SKM-1 (cell line): ENCODE measurements around the gene GTPBP4.

Source experiments
- DNase-seq: peaks from one replicate; lab custom pipeline; 2025; ENCODE audit not compliant: unreplicated experiment; lab: John Stamatoyannopoulos, UW

The GTPBP4 gene

DNA sequence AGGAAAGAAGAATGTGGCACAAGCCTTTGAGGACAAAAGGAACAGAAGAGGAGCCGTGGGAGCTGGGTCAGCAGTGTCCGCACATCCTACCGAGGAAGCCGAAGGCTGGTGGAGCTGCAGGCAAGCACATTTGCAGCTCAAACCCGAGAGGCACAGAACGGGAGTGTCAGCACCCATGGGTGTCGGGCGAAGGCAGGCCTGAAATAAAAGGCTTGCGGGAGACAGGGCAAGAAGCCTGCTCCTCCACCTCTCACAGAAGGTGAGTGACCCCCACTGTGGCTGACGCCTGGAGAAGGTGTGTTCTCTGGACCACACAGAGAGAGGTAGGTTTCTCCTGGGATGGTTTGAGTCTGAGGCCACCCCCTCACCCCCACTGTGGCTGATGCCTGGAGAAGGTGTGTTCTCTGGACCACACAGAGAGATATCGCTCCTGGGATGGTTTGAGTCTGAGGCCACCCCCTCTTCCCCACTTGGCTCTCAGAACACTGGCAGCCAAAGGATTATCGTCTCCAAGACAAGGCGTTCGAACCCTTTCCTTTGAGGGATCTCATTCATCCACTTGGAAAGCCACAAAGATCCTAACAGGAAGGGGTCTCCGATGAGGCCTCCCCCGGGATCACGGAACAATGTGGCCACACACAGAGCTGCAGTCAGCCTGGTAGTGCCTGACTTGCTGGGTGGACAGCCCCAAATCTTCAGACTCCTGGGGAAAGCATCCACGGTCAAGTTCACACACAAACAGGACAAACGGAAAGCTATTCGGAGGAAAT, 21.6 kb upstream of the GTPBP4 start:
- DNase-seq: no peak

DNA sequence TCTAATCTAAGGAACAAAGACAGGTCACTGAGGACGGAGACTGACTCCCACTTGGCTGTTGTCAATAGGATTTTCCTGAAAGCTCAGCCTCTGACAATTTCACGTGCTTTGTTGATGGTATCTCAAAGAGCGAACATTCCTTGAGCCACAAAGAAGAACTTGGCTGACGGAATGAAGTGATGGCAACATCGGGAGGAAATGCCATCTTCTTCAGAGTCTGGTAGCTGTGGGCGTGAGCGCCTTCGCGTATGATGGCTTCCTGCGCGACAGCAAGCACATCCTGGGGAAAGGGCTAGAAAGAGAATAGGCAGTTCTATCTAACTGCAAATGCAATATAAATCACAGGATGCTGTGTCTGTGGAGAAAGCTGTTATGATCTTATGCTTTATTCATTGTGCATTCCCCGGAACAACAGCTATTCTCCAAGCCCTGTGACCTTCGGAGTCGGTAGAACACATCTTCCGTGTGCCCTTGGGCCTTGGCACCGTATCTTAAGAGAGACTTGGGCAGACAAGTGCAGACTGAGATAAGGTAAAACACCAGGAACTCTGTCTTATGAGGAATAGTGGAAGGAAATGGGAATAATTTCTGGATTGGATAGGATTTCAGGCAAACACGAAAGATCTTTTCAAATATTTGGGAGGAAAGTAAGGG, 19.6 kb upstream of the GTPBP4 start:
- DNase-seq: no peak

DNA sequence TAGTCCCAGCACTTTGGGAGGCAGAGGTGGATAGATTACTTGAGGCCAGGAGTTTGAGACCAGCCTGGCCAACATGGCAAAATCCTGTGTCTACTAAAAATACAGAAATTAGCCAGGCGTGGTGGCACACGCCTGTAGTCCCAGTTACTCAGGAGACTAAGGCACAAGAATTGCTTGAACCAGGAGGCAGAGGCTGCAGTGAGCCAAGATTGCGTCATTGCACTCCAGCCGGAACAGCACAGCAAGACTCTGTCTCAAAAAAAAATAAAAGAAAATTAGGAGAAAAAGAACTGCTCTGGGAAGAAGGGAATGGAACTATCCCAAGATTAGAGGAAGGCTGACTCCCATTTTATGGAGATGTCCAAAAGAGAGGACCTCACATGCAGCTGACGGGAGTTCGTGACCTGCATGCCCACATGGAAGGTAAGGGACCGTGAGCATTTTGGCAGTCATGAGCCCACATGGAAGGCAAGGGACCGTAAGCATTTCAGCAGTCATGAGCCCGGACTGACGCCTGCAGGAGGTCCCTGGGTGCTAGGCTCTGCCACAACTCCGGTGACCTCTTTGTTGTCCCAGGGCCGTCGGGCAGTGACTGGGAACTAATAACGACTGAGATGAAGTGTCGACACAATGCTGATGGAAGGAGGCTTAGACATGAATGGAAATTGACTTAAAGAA, 18.6 kb upstream of the GTPBP4 start:
- no peak for DNase-seq

DNA sequence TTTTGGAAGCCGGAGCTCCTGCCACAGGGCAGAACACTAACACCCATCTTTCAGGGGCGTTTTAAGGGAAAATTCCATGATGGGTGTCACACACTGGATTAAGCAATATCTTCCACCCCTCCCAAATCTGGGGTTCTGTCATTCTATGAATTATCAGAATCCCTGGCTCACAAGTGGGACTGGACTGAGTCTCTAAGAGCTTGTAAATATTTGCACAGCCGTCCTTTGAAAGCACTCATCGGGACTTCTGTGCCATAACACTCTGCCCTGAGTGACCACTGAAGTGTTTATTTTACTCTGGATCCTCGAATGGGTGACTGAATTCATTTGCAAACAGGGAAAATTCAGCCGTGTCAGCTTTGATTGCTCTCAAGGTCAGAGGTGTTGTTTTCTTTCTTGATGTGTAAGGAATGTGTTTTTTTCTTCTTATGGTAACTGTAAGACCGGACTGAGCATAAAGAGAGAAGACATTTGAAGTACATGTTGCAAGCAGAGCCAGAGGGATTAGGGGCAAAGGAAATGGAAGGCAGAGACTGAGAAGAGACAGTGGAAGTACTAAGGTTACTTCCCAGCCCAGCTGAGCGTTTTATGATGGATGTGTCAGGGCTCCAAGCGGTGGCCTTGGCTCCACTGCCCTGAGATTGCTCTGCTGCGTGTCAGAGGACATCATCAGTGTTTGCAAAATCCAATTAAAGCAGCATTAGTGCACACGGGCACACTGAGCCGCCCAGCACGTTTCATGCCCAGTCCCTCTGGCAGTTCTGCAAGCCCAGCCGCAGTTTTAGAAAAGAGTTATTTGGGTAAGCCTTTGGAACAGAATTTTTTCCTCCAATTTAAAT, 17.7 kb upstream of the GTPBP4 start:
- no peak for DNase-seq

DNA sequence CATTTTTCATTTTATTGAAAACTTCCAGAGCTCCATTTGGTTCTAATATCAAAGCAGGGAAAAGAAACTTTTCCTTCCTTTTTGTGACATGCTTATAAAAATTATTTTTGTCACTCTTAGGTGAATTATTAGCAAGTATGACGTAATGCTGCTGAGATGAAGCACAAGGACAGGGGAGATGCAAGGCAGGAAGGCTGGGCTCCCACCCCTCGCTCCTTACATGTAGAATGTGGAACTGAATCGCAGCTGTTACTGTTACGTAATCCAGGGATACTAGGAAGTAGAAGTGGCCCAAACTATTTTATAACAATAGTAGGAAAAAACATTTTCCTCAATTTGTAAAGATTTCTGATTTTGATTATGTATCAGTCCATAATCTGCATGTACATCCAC, 17.1 kb upstream of the GTPBP4 start:
- no peak for DNase-seq

DNA sequence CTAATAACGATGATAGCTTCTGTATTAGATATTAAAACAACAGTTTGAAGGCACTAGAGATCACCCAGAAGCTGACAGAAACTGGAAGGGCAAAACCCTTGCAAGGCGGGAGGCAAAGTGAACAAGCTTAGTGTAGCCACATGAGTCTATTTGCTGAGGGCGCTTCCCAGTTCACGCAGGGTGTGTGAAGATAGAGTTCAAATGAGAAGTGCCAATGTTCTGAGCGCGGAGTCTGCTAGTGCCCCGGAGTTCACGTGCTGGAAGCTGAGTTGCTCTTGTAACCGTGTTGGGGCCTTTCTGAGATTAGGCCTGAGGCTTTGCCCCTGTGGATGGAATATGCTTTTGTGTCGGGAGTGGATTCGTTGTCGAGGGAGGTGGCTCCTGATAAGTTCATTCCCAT, 16.6 kb upstream of the GTPBP4 start:
- no peak for DNase-seq

DNA sequence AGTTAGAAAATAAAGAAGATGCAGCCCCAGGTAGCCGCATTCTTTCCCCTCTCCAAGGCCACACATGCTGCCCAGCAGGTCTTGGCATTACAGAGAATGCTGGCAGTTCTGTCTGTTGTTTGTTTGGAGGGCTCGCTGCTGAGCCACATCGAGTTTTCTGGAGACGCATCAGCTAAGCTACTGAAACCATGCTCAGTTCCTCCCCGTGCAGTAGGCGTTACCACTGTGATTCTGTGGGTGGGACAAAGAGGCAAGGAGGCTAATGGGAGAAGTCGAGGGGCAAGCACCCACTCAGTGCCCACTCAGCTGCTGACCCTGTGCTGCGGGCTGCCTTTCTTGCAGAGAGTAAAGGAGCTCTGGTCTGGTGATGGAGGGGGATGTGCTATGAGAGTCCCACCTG, 15.5 kb upstream of the GTPBP4 start:
- no peak for DNase-seq

DNA sequence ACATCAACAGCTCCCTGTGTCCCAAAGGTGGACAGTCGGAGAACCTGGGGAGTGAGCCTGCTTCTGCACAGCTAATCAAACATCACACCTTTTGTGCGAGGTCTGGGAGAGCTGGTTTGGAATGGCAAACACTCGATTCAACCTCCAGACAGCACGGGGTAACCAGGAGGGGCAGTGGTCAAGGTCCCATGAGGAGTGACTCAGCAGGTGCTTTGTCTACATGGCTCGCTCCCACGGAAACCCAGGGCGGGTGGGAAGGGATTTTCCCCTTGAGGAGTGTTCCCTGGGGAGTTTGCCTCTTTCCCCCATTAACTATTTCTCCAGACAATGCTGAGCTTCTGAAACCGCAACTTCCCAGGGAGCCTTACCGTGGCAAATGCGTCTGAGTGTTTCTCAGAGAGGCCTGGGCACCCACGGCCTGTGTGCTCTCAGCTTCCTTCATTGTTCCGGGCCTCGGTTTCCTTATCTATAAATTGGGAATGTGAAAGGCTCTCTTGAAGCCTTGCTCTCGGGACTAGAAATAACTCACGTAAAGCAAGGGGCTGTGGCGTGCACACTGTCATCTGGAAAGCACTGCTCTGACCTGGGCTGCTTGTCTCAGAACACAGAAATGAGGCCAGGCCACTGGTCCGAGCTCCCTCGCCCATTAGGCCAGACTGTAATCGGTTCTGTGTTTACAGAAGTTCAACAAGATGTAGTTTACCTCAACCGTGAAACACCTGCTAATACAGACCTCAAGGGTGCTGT, 14.0 kb upstream of the GTPBP4 start:
- DNase-seq: no peak

DNA sequence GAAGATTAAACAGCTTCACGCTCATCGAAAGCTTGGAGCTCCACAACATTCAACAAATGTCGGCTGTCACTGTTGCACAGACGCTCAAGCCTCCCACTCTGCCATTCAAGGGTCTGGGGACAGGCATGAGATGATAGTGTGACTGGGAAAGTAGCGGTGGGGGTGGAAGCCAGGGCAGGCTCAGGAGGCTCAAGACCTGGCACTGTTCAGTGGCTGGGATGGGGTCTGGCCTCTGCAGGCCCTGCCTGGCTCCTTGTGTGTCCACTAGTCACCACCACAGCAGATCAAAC, 13.5 kb upstream of the GTPBP4 start:
- DNase-seq: no peak

DNA sequence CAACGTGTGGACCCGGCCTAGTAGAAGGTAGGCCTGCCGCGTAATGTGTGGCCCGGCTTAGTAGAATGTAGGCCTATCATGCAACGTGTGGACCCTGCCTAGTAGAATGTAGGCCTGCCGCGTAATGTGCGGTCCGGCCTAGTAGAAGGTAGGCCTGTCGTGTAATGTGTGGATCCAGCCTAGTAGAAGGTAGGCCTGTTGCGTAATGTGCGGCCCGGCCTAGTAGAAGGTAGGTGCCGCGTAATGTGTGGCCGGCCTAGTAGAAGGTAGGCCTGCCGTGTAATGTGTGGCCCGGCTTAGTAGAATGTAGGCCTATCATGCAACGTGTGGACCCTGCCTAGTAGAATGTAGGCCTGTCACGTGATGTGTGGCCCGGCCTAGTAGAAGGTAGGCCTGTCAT, 11.9 kb upstream of the GTPBP4 start:
- no peak for DNase-seq

DNA sequence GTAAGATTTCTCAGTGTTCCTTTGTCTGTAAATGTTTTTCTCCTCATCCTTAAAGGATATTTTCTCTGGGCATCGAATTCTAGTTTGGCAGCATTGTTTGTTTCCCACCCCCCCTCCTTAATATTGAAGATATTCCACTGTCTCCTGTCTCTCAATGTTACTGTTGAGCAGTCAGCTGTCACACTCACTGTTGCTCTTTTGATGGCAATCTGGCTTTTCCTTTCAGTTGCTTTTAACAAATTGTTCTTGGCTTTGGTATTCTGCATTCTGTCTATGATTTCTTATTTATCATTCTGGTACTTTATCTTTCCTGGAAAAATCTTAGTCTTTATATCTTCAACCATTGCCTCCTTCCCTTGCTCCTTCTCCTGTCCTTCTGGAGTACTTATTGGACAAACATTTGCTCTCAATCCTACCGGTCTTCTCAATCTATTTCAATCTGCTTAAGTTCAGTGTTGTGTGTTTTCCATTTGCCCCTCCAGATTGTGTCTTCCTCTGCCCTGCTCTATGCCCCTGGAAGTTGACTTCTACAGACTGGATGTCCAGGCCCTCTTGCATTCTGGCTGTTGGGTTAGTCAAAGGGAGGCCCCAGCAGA, 9.3 kb upstream of the GTPBP4 start:
- DNase-seq: no peak

DNA sequence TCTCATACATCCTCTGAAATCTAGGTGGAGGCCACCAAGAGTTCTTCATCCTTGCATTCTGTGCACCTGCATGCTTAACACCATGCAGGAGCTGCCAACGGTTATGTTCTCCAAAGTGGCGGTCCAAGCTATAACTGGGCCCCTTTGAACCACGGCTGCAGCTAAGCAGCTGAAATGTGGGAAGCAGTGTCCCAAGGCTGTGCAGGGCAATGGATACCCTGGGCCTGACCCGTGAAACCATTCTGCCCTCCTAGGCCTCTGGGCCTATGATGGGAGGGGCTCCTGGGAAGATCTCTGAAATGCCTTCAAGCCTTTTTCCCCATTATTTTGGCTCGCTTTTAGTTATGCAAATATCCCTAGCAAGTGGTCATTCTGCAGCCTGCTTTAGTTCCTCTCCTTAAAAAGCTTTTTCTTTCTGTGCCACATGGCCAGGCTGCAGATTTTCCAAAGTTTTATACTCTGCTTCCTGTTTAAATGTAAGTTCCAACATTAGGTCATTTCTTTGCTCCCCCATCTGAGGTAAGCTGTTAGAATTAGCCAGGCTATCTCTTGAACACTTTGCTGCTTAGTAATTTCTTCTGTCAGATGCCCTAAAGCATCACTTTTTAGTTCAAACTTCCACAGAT, 7.7 kb upstream of the GTPBP4 start:
- no peak for DNase-seq

DNA sequence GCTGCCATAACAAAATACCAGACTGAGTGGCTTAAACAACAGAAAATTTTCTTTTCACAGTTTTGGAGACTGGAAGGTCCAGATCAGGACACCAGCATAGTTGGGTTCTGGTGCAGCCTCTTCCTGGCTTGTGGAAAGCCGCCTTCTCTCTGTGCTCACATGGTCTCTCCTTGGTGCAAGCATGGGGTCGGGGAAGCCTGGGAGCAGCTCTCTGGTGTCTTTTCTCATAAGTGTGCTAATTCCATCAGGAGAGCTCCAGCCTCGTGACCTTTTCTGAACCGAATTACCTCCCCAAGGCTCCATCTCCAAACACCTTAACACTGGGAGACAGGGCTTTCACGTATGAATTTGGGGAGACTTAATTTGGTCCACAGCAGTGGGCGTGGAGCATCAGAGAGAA, 4.8 kb upstream of the GTPBP4 start:
- DNase-seq: no peak

DNA sequence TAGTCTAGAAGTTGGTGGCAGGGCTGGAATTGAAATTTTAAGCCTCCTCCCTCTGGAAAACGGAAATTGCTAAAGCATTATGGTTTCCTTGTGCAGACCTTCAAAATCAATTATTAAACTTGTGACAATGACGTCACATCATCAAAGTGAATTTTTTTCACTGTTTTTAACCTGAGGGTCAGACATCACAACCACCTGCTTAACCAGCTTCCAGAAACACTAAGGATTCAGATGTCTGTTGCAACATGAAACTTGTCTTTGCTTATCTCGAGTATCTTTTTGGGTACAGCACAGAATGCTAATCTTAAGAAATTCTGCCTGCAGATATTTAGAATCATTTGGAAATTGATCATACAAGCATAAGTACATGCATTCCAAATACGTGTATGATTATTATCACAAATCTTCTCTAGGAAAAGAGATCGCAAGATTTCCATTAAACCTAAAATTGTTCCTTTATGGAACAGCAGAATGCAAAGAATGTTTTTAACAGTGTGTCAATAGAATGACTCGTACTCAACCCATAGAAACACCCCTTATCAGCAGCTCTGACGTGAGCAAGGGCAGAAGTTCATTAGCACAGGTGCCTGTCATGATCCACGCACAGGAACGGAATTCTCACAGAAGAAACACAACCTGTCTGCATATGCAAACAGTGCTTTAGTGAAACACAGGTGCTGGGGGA, 4.1 kb upstream of the GTPBP4 start:
- no peak for DNase-seq

DNA sequence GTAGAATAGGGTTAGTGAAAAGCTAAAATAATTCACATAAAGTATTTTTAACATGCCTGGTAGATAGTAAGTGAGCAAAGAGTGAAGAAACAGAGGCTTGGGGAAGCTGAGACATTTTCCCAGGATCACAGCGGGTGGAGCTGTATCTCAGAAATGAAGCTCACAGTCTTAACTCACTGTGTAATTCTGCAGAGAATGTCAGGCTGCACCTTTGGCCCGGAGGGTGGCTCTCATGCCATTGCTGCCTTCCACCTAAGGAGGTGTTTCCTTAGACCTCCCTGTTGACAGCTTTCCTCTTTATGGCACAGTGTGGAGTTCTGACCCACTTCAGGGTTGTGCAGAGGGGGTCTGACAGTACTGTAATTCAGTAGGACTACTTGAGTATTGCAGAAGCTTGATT, 2.9 kb upstream of the GTPBP4 start:
- no peak for DNase-seq

DNA sequence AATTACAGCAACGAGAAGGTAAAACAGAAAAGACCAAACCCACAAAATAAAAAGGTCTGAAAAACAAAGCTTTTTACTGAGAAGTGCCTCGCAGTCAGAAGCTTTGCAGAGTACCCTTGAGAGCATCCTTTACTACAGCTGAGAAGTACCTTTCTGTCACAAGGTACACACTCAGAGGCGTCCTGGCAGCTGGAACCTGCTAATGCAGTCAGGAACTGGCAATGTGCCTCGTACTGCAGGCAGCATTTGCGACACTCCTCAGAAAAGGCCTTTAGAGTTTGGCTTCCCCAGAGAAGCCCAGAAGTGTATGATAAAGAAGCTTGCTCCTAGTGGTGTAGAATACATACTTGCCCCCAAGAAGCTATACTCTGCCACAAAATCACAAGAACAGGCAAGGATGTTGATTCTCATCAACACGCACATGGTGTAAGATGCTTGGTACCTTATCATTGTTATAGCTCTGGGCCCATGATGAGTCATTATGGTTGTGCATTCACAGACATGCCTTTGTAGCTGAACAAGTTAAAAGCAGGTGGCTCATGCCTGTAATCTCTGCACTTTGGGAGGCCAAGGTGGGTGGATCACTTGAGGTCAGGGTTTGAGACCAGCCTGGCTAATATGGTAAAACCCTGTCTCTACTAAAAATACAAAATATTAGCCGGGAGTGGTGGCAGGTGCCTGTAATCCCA, 2.0 kb upstream of the GTPBP4 start:
- no peak for DNase-seq

DNA sequence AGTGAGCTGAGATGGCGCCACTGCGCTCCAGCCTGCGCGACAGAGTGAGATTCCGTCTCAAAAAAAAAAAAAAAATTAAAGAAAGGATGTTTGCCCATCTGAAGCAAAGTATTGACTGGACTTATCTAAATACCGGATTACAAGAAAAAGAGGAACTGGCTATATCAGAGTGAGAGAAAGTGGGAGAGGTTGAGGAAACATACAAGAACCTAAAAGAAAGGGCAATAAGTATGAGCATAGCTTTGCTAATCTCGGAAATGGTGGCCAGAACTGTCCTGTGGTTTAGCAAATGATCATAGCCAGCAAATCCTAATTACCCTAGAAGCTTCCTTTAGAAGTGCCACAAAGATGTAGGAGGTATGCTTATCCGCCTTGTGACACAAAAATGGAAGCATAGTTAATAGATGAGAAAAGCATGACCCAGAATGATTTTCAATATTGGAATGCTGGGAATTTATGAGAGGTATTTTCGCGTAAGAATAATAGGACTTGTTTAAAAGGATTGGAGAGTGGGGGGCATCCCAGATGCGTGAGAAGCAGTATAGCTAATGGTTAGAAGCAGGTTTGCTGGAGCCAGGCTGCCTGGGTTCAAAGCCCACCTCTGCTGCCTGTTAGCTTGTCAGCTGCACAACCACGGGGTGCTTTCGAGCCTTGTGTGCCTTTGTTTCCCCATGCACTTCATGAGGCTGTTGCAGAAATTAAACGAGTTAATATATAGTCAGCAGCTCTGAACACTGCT, 1.2 kb upstream of the GTPBP4 start:
- no peak for DNase-seq

DNA sequence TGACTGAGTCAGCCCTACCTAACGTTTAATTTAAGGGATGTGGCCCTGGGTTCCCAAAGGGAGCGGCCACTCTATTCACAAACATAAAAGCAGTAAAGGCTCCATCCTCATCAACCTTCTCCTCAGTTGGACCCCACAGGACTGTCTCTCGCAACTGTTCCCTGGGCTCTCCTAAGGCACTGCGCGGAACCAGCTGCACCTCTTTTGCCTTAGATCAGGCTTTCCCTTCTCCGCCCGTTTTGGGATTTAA, 689 bp upstream of the GTPBP4 start:
- DNase-seq: no peak
